ENCODE data around the gene ARMC9. TPM values are rescaled to one million over a fixed set of nuclear protein-coding genes. Genes with fewer than 3 reads are reported as not detected.

ARMC9 gene
- total RNA-seq, 1 donor from 2014 or later = 3.3 TPM

- peak overlapping the region in 1 of 2 donors; percentile 8 for H3K27ac ChIP-seq
Observed at GRCh38 chr2:231228223-231228622, 29.8 kb downstream of the ARMC9 start.

GRCh38 chr2:231228974-231229529 is 30.6 kb downstream of the ARMC9 start:
- Histone ChIP-seq H3K27ac (no peak overlapping the region), H3K4me3 (no peak overlapping the region), H3K4me1 (no peaks in the 10 kb centered on the region), H3K36me3 (no peaks in the 10 kb centered on the region), H3K27me3 (no peaks in the 10 kb centered on the region), H3K9me3 (no peaks in the 10 kb centered on the region)
- no peak for DNase-seq (ENCODE audit: low spot score in 2 of 2)
- intact Hi-C loops (cut with DNase I) = loop anchor here (5.0 kb wide), 3 partner anchors 127 to 223 kb away; no protein-coding TSS in a partner anchor
- TF ChIP-seq CTCF (IDR thresholded peaks at IDR 0.05) = no peak

More at GRCh38 chr2:231228223-231228622, 29.8 kb downstream of the ARMC9 start:
- intact Hi-C loops (cut with DNase I) = loop anchor here (5.0 kb wide), 3 partner anchors 126 to 224 kb away; no protein-coding TSS in a partner anchor
- Histone ChIP-seq H3K36me3 (no peaks in the 10 kb centered on the region), H3K4me3 (no peak overlapping the region), H3K4me1 (peaks cover 0 to 5% of the 10 kb centered on the region in 2 donors), H3K9me3 (no peaks in the 10 kb centered on the region), H3K27me3 (no peaks in the 10 kb centered on the region)
- DNase-seq (ENCODE audit: low spot score in 2 of 2) = no peak
- TF ChIP-seq CTCF (IDR thresholded peaks at IDR 0.05) = no peak

GRCh38 chr2:231235217-231235616 is 36.8 kb downstream of the ARMC9 start:
- H3K4me3 ChIP-seq = no peak overlapping the region
- no peaks in the 10 kb centered on the region for H3K4me1 ChIP-seq
- DNase-seq (ENCODE audit: low spot score in 2 of 2) = no peak
- H3K36me3 ChIP-seq = peaks cover 11 to 31% of the 10 kb centered on the region in 2 donors
- no peaks in the 10 kb centered on the region for H3K27me3 ChIP-seq
- no peak overlapping the region for H3K27ac ChIP-seq
- no peaks in the 10 kb centered on the region for H3K9me3 ChIP-seq
- intact Hi-C loops (cut with DNase I) = no loop called here
- no peak for TF ChIP-seq CTCF (IDR thresholded peaks at IDR 0.05)

- intact Hi-C loops (cut with DNase I) = no loop called here
- no peak for DNase-seq (ENCODE audit: low spot score in 2 of 2)
- no peak for TF ChIP-seq CTCF (IDR thresholded peaks at IDR 0.05)
- peaks cover 16 to 41% of the 10 kb centered on the region in 2 donors for H3K36me3 ChIP-seq
- H3K9me3 ChIP-seq = no peaks in the 10 kb centered on the region
- H3K27ac ChIP-seq = no peak overlapping the region
- no peaks in the 10 kb centered on the region for H3K4me1 ChIP-seq
- H3K27me3 ChIP-seq = no peaks in the 10 kb centered on the region
- H3K4me3 ChIP-seq = no peak overlapping the region
Observed at GRCh38 chr2:231238689-231239088, 40.3 kb downstream of the ARMC9 start.

GRCh38 chr2:231239751-231240150 is 41.3 kb downstream of the ARMC9 start:
- Histone ChIP-seq H3K36me3 (peaks cover 16 to 41% of the 10 kb centered on the region in 2 donors), H3K4me3 (no peak overlapping the region), H3K27me3 (no peaks in the 10 kb centered on the region), H3K4me1 (no peaks in the 10 kb centered on the region), H3K27ac (no peak overlapping the region), H3K9me3 (no peaks in the 10 kb centered on the region)
- no peak for TF ChIP-seq CTCF (IDR thresholded peaks at IDR 0.05)
- no peak for DNase-seq (ENCODE audit: low spot score in 2 of 2)
- intact Hi-C loops (cut with DNase I) = no loop called here
